ENCODE results near the gene SAMD8.

SAMD8 gene

DNA sequence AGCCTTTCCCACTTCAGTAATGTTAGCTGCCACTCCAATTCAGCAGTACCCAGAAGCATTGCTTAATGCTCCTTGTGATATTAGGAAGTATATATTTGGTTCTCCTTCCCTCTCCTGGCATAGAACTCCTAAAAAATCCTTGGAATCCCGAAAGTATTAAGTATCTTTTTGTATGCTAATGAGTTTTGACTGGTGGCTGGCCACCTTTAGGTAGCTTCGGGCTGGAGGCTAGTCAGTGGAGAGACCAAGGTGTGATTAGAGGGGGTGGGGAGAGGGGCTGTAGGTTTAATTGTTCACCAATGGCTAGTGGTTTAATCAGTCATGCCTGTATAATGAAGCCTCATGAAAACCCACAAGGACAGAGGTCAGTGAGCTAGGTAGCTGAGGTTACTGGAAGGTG is 112.1 kb downstream of the SAMD8 start:
- no peak for DNase-seq (ENCODE audit: low spot score)

DNA sequence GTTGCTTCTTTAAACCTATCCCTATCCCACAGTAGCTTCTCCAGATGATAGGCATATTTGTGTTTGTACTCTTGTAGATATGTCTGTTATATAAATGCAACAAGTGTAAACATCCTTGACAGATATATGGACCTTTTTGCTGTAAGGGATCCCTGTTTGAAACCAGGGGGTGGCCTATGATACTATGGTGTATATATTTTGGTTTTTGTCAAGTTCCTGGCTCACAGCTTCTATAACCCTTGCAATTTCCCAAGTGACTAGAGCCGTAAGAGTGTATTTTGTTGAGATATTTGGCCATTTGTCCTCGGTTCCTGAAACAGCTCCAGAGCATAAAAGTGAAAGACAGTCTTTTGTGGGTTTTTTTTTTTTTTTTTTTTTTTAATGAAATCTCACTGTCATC is 114.6 kb downstream of the SAMD8 start:
- no peak for DNase-seq (ENCODE audit: low spot score)

DNA sequence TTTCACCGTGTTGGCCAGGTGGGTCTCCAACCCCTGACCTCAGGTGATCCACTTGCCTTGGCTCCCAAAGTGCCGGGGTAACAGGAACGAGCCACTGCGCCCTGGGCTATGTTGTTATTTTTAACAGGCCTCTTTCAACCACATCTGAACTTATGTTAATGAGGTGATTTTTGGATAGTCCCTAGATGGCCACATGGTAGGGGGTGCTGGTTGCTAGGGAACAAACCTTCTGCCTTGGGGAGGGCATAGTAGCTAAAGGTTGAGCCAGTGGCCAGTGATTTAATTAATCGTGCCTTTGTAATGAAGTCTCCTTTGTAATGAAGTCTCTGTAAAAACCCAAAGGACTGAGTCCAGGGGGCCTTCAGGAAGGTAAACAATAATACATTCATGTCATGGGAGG is 115.2 kb downstream of the SAMD8 start:
- DNase-seq (ENCODE audit: low spot score): no peak

DNA sequence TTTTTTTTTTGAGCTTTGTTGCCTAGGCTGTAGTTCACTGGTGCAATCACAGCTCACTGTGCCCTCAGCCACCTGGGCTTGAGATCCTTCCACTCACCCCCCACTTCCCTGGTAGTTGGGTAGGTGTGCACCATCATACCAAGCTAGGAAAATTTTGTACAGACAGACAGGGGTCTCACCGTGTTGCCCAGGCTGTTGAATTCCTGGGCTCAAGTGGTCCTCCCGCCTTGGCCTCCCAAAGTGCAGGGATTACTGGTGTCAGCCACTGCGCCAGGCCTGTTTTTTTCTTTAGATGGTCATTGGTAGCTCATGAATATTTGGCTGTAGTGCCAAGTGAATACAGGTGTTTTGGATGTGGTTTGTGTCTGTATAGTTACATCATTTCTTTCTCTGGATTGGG is 116.8 kb downstream of the SAMD8 start:
- no peak for DNase-seq (ENCODE audit: low spot score)

DNA sequence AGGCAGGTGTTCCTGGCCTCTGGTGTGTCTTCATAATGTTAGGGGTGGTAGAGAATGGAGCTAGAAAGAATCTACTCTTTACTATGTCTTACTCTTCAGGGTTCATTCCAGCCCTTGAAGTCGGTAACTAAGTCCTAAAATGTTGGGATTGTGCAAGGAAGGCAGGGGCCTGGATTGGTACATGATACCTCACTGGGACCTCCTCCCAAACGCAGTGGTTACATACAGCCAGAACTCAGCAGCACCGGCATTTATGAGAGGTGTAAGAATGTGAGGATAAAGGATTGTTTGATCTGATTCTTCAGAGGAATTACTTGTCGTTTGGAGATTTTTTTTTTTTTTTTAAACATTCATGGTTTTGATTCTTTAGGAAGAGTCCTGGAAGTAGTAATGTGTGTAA is 117.4 kb downstream of the SAMD8 start:
- DNase-seq (ENCODE audit: low spot score): no peak

DNA sequence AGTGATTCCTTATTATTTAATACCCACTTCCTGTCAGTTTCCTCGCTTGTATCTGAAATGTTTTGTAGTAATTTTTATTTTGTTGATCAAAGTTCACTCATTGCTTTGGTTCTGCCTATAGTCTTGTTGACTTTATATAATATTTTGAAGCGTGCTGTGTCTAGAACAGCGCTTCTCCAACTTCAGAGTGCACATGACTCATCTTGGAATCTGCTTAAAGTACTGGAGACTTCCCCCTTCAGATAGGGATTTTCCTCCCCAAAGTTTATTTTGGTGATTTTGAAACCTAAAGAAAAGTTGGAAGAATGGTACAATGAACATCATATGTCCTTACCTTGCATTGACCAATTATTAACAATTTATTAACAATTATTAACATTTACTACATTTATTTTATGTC is 118.5 kb downstream of the SAMD8 start:
- no peak for DNase-seq (ENCODE audit: low spot score)

DNA sequence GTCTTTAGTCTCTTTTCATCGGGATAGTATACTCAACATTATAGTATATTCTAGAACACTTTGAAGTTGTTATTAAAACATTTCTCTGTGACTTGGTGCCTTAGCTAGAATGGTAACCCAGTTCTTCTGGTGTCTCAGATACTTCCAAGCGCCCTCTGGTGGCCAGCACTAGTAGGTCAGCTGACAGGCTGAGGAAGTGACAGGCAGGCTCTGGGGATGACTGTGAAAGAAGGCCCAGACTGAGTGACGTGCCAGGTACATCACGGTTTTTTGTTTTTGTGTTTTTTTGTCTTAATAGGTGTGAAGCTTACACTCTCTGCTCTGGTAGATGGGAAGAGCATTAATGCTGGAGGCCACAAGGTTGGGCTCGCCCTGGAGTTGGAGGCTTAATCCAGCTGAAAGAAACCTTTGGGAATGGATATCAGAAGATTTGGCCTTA is 119.2 kb downstream of the SAMD8 start:
- peak; percentile 88 for DNase-seq (ENCODE audit: low spot score)

Measured in NAMALWA (cell line).